CD4-positive, alpha-beta T cell treated with Interleukin-6 at 100 ng/mL for 8 hours (primary cell): Measurements from ENCODE around the gene LRRC17.

Source experiments
- DNase-seq: peaks from one replicate; pipeline ENCODE4 v3.0.0-alpha.2; 2020; ENCODE audit warnings: mixed read lengths, low spot score

Gene LRRC17

GRCh38 chr7:102912742-102913141 is at the start of gene LRRC17:
TSS of gene LRRC17 (plus strand) at chr7:102913000. CDS start at chr7:102933914, 20,914 bp downstream.
- DNase-seq: no peak

GRCh38 chr7:102864958-102865357 is 47.8 kb upstream of the LRRC17 start:
- DNase-seq: no peak

GRCh38 chr7:102866535-102867215 is 46.1 kb upstream of the LRRC17 start:
- no peak for DNase-seq

DNA sequence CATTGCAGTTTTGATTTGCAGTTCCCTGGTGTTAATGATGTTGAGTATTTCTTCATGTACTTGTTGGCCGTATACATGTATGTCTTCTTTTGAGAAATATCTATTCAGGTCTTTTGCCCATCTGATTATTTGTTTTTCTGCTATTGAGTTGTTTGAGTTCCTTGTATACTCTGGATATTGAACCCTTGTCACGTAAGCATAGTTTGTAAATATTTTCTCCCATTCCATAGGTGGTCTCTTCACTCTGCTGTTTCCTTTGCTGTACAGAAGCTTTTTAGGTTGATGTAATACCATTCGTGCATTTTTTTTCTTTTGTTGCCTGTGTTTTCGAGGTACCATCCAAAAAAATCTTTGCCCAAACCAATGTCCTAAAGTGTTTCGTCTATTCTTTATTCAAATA is 43.6 kb upstream of the LRRC17 start:
- DNase-seq: no peak

- no peak for DNase-seq
Measured at GRCh38 chr7:102872460-102872859, 40.3 kb upstream of the LRRC17 start.

- DNase-seq: no peak
Measured at GRCh38 chr7:102873470-102874165, 39.2 kb upstream of the LRRC17 start.

DNA sequence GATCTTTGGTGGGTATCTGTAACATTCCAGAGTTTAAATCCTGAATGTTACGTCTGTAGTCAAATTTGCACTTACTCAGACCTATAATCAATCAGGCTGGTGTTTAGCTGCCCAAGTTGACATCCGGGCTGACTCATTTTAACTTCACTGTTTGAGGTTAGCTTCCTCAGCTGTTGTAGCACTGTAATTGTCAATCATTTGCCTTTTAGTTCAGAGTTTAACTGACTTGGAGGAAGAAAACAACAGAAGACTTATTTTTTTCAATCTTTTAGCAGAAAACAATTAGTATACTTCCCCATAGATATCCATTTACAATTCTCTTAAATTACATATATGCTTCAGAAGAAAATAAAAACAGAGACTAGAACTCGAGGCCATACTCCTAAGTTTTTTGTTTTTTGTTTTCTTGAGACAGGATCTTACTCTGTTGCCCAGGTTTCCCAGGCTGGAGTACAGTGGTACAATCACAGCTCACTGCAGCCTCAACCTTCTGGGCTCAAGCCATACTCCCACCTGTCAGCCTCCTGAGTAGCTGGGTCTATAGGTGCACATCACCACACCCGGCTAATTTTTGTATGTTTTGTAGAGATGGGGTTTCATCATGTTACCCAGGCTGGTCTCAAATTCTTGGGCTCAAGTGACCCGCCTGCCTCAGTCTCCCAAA is 38.5 kb upstream of the LRRC17 start:
- DNase-seq: no peak

GRCh38 chr7:102874966-102875365 is 37.8 kb upstream of the LRRC17 start:
- DNase-seq: no peak

GRCh38 chr7:102875700-102876295 is 37.0 kb upstream of the LRRC17 start:
- DNase-seq: no peak

GRCh38 chr7:102883098-102883860 is 29.5 kb upstream of the LRRC17 start:
- no peak for DNase-seq

- no peak for DNase-seq
Measured at GRCh38 chr7:102888561-102889233, 24.1 kb upstream of the LRRC17 start.

DNA sequence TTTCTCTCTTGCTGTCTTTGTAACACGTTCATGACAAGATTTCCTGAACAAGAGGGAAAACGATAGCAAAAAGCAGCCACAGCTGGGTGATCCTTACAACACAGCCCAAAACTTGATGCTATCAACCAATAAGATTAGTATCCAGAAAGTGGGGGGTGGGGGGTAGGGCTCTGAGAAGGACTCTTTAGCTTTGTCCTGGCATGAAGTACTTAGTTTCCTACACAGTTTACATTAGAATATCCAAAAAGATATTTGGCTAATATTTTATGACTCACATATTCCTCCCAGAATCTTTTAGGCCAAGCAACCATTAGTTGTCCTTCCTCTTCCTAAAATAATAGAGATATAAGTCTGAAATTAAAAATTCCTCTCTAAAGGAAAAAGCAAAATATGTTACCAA is 22.9 kb upstream of the LRRC17 start:
- DNase-seq: no peak

- no peak for DNase-seq
Measured at GRCh38 chr7:102890292-102890970, 22.4 kb upstream of the LRRC17 start.

- DNase-seq: no peak
Measured at GRCh38 chr7:102890971-102891692, 21.7 kb upstream of the LRRC17 start.

GRCh38 chr7:102891693-102892261 is 21.0 kb upstream of the LRRC17 start:
- no peak for DNase-seq

DNA sequence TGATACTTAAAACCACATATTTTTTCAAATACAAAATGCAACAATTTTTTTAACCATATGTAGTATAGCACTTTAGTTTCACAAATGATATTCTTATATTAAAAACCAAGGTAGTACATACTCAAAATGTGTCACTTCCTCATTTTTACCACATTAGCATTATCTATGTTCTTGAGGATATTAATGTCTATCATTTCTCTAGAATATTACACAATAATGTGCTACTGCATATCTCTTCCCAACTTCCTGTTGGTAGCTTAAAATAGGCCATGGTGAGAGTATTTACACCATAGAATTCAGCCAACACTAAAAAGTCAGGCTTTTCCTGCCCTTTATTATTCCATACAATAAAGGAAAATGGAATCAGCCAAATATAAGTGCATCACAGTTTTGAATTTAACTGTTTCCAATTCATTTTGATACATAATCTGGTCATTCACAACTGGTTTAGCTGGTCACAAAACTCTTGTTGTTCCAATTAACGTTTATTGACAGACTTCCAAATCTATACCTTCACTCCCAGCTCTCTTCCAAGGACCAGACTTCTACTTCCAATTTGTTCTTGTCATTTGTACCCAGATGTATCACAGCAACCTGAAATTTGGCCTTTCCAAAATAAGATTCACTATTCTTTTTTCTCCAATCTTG is 20.0 kb upstream of the LRRC17 start:
- DNase-seq: no peak

DNA sequence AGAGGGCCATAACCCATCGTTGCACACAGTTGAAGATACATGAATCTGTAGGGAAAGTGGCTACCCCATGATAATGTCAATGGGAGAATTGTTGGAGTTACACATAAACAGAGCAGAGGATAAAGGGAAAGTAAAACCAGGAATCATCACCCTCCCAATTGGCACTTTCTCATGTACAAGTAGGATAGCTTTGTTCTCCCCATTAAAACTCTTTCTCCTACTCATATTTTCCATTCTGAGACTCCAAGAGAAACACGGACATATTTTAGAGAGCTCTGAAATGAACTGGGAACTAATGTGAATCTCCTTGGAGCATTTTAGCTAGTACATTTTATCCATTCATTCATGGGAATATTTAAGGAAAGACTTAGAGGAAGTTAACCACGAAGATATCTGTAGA is 17.2 kb upstream of the LRRC17 start:
- no peak for DNase-seq

GRCh38 chr7:102896585-102896984 is 16.2 kb upstream of the LRRC17 start:
- no peak for DNase-seq

- no peak for DNase-seq
Measured at GRCh38 chr7:102897211-102897631, 15.6 kb upstream of the LRRC17 start.
